Left renal pelvis (tissue), 4 donors: ENCODE measurements around the gene SALL1. TPM values are rescaled to one million over a fixed set of nuclear protein-coding genes. Genes with fewer than 3 reads are reported as not detected.

Experiments
- DNase-seq, 4 donors: peaks; one replicate each; pipeline ENCODE4 v3.0.0-alpha.2; 2013; ENCODE audit warnings: low read depth in 4 of 4, low spot score in 3 of 4
- polyA plus RNA-seq, 4 donors: library from polyadenylated mRNA; unstranded; fragments of 120-200 nt; gene quantifications; one replicate each; pipeline ENCODE4 v1.2.1, GENCODE V29; 2013; ENCODE audit not compliant: insufficient read length in 4 of 4

SALL1 gene
- 100 to 1,000 TPM; 107 to 125 (median 118) TPM for polyA plus RNA-seq

- DNase-seq, result no peak
These were observed at the start of gene SALL1 for GRCh38 chr16:51150888-51151320. SALL1 (minus strand) TSS chr16:51151270; CDS start chr16:51151241, 29 bp downstream.

- no peak for DNase-seq
These were observed 49.7 kb upstream of the SALL1 start for GRCh38 chr16:51200793-51201192.

- DNase-seq, result no peak
These were observed 47.1 kb upstream of the SALL1 start for GRCh38 chr16:51197953-51198748.

GRCh38 chr16:51193879-51194278, 42.8 kb upstream of the SALL1 start:
- no peak for DNase-seq

- DNase-seq, result no peak
These were observed 33.8 kb upstream of the SALL1 start for GRCh38 chr16:51184702-51185433.

GRCh38 chr16:51181503-51181811, 30.4 kb upstream of the SALL1 start:
- no peak for DNase-seq

- DNase-seq, result no peak
These were observed 29.8 kb upstream of the SALL1 start for GRCh38 chr16:51180719-51181502.

- no peak for DNase-seq
These were observed 24.0 kb upstream of the SALL1 start for GRCh38 chr16:51175081-51175480.

- DNase-seq, result no peak
These were observed 21.3 kb upstream of the SALL1 start for GRCh38 chr16:51172368-51172767.

GRCh38 chr16:51168755-51169154, 17.7 kb upstream of the SALL1 start:
- DNase-seq, result no peak

- DNase-seq, result no peak
These were observed 16.3 kb upstream of the SALL1 start for GRCh38 chr16:51167170-51167895.

- no peak for DNase-seq
These were observed 15.5 kb upstream of the SALL1 start for GRCh38 chr16:51166541-51166940.

- DNase-seq, result no peak
These were observed 15.0 kb upstream of the SALL1 start for GRCh38 chr16:51166091-51166490.

GRCh38 chr16:51165043-51165442, 14.0 kb upstream of the SALL1 start:
- no peak for DNase-seq

GRCh38 chr16:51164574-51164973, 13.5 kb upstream of the SALL1 start:
- DNase-seq, result no peak

GRCh38 chr16:51163894-51164566, 13.0 kb upstream of the SALL1 start:
- no peak for DNase-seq

GRCh38 chr16:51163366-51163765, 12.3 kb upstream of the SALL1 start:
- no peak for DNase-seq

GRCh38 chr16:51161440-51162195, 10.5 kb upstream of the SALL1 start:
- no peak for DNase-seq

GRCh38 chr16:51159865-51160264, 8.8 kb upstream of the SALL1 start:
- no peak for DNase-seq
